Measurements from ENCODE around the gene FAM151A. TPM values are rescaled to one million over a fixed set of nuclear protein-coding genes. Genes with fewer than 3 reads are reported as not detected.

Gene FAM151A
- polyA plus RNA-seq, 1 donor (not counting 4 experiments of a cell fraction or from before 2014, with no cell fraction given), result 0.07 TPM

DNA sequence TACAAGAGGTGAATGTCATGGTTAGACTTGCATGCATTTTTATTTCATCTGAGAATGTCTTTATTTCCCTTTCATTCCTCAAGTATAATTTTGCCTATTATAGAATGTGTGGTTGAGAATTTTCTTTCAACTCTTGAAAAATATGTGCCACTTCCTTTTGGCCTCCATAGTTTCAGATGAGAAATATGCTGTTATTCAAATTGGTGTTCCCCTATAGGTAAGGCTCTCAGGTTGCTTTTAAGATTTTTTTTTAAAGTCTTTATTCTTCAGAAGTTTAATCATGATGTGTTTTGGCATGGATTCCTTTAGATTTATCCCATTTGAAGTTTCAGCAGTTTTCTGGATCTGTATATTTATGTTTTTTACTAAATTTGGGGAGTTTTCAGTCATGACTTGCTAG, 20.4 kb upstream of the FAM151A start:
- DNase-seq (ENCODE audit: low read depth, low spot score) (no peak), FAIRE-seq (no peak)
- H3K79me2 ChIP-seq (ENCODE audit: control insufficient read depth, insufficient read depth, low read length), result no peaks in the 10 kb centered on the region
- peaks cover 2% of the 10 kb centered on the region for H3K9me3 ChIP-seq (ENCODE audit: control insufficient read depth, low read depth, low read length)
- no peaks in the 10 kb centered on the region for H3K36me3 ChIP-seq (ENCODE audit: control insufficient read depth in 2 of 2, extremely low read depth in 1 of 2, insufficient read depth in 2 of 2, low read length in 2 of 2)
- no peaks in the 10 kb centered on the region for H3K4me1 ChIP-seq (ENCODE audit: control insufficient read depth, extremely low read depth, insufficient read depth, low read length)
- H3K4me2 ChIP-seq (ENCODE audit: control insufficient read depth, extremely low read depth, insufficient read depth, low read depth, low read length), result no peak overlapping the region
- no peak overlapping the region for H3K4me3 ChIP-seq (ENCODE audit: control insufficient read depth in 2 of 3, extremely low read depth in 1 of 3, insufficient read depth in 2 of 3, low read depth in 1 of 3, low read length in 3 of 3)
- H3K9me1 ChIP-seq (ENCODE audit: control insufficient read depth, extremely low read depth, insufficient read depth, low read length), result no peaks in the 10 kb centered on the region
- H3K27me3 ChIP-seq (ENCODE audit: control insufficient read depth, extremely low read depth, insufficient read depth, low read length), result peaks cover 4% of the 10 kb centered on the region
- H4K20me1 ChIP-seq (ENCODE audit: control insufficient read depth, extremely low read depth, insufficient read depth, low read length), result no peaks in the 10 kb centered on the region
- H2AFZ ChIP-seq (ENCODE audit: control insufficient read depth, low read length), result no peak overlapping the region
- no peak overlapping the region for H3K9ac ChIP-seq (ENCODE audit: control insufficient read depth, extremely low read depth, insufficient read depth, low read length)
- TF ChIP-seq, protein P1, sequence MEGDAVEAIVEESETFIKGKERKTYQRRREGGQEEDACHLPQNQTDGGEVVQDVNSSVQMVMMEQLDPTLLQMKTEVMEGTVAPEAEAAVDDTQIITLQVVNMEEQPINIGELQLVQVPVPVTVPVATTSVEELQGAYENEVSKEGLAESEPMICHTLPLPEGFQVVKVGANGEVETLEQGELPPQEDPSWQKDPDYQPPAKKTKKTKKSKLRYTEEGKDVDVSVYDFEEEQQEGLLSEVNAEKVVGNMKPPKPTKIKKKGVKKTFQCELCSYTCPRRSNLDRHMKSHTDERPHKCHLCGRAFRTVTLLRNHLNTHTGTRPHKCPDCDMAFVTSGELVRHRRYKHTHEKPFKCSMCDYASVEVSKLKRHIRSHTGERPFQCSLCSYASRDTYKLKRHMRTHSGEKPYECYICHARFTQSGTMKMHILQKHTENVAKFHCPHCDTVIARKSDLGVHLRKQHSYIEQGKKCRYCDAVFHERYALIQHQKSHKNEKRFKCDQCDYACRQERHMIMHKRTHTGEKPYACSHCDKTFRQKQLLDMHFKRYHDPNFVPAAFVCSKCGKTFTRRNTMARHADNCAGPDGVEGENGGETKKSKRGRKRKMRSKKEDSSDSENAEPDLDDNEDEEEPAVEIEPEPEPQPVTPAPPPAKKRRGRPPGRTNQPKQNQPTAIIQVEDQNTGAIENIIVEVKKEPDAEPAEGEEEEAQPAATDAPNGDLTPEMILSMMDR (optimal IDR thresholded peaks at IDR 0.05 in 1 of 3, IDR thresholded peaks at IDR 0.05 in 1 of 3, conservative IDR thresholded peaks at IDR 0.05 in 1 of 3; ENCODE audit: extremely low read depth in 1 of 3, insufficient read depth in 2 of 3, low read length in 3 of 3), result no peak
- TF ChIP-seq EZH2 (IDR thresholded peaks at IDR 0.05; ENCODE audit: low read length), result no peak
- no peak overlapping the region for H3K27ac ChIP-seq (ENCODE audit: control insufficient read depth, insufficient read depth, low read length)
- dilution Hi-C loops (cut with MboI; ENCODE audit: extremely low pct_ligation_motif_present, low sequenced_read_pairs), result no loop called here

GRCh38 chr1:54640863-54641836, 17.8 kb upstream of the FAM151A start, which contains the start of gene MROH7:
Gene MROH7, plus strand, starts transcription at chr1:54641786. Its CDS starts 11,141 bp downstream, at chr1:54652927.
- FAIRE-seq, result no peak
- Histone ChIP-seq H4K20me1 (ENCODE audit: control insufficient read depth, extremely low read depth, insufficient read depth, low read length) (no peaks in the 10 kb centered on the region), H3K4me3 (ENCODE audit: control insufficient read depth in 2 of 3, extremely low read depth in 1 of 3, insufficient read depth in 2 of 3, low read depth in 1 of 3, low read length in 3 of 3) (no peak within 1 kb of the TSS), H3K27ac (ENCODE audit: control insufficient read depth, insufficient read depth, low read length) (no peak within 1 kb of the TSS), H3K4me1 (ENCODE audit: control insufficient read depth, extremely low read depth, insufficient read depth, low read length) (no peaks in the 10 kb centered on the region), H3K4me2 (ENCODE audit: control insufficient read depth, extremely low read depth, insufficient read depth, low read depth, low read length) (no peak within 1 kb of the TSS), H3K36me3 (ENCODE audit: control insufficient read depth in 2 of 2, extremely low read depth in 1 of 2, insufficient read depth in 2 of 2, low read length in 2 of 2) (no peaks in the 10 kb centered on the region), H2AFZ (ENCODE audit: control insufficient read depth, low read length) (no peak within 1 kb of the TSS), H3K9me3 (ENCODE audit: control insufficient read depth, low read depth, low read length) (peaks cover 2% of the 10 kb centered on the region), H3K27me3 (ENCODE audit: control insufficient read depth, extremely low read depth, insufficient read depth, low read length) (no peaks in the 10 kb centered on the region), H3K9me1 (ENCODE audit: control insufficient read depth, extremely low read depth, insufficient read depth, low read length) (no peaks in the 10 kb centered on the region), H3K79me2 (ENCODE audit: control insufficient read depth, insufficient read depth, low read length) (no peaks in the 10 kb centered on the region), H3K9ac (ENCODE audit: control insufficient read depth, extremely low read depth, insufficient read depth, low read length) (no peak within 1 kb of the TSS)
- TF ChIP-seq, protein P1 (optimal IDR thresholded peaks at IDR 0.05 in 1 of 3, IDR thresholded peaks at IDR 0.05 in 1 of 3, conservative IDR thresholded peaks at IDR 0.05 in 1 of 3; ENCODE audit: extremely low read depth in 1 of 3, insufficient read depth in 2 of 3, low read length in 3 of 3), result no peak
- no peak for TF ChIP-seq EZH2 (IDR thresholded peaks at IDR 0.05; ENCODE audit: low read length)
- dilution Hi-C loops (cut with MboI; ENCODE audit: extremely low pct_ligation_motif_present, low sequenced_read_pairs), result no loop called here
- no peak for DNase-seq (ENCODE audit: low read depth, low spot score)

All from keratinocyte (primary cell).